ENCODE measurements around the gene STX7.

Gene STX7

DNA sequence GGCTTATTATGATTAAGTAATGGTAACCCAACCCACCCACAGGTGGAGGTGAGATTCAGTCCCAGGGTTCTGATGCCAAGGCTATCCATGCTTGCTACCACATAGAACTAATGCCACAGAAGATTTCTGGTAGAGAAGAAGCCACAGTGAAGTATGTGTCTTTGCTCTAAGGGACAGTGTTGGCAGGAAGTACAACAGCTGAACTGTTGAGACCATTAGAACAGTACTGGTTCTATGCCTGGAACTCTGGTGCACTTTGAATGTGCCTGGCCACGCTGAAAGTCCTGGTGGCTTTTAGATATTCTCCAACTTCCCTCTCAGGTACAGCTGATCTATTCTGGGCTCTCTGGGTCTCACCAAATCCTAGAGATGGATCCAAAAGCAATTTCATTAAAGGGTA, 7.8 kb downstream of the STX7 start:
- Histone ChIP-seq H3K9ac (ENCODE audit: low read length) (no peak overlapping the region), H3K4me3 (ENCODE audit: low read depth in 1 of 2, low read length in 2 of 2) (no peak overlapping the region), H3K27me3 (ENCODE audit: control insufficient read depth in 1 of 2, insufficient read depth in 2 of 2, low read length in 2 of 2) (no peaks in the 10 kb centered on the region), H3K27ac (ENCODE audit: low read depth, low read length) (no peak overlapping the region), H3K4me1 (ENCODE audit: insufficient read depth, low read length) (peaks cover 28% of the 10 kb centered on the region), H3K9me3 (ENCODE audit: low read length) (no peaks in the 10 kb centered on the region), H3K36me3 (ENCODE audit: insufficient read depth, low read length) (peaks cover 12% of the 10 kb centered on the region)

DNA sequence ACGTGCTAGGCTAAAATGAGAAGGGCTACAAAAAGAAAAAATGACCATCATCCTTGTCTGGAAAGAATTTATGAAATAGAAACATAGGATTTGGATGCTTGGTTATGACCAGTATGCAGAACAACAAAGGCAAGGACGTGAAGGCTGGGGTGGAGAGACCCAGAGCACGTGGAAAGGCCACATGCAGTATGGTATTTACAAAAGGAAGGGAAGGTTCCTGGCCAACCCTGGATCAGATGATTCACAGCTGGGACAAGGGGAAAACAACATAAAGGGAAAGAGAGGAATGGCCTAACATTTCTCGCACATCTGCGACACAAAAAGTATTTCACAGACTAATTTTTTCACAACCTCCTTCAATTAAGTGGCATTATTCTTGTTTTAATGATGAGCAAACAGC, 8.2 kb downstream of the STX7 start:
- Histone ChIP-seq H3K9me3 (ENCODE audit: low read length) (no peaks in the 10 kb centered on the region), H3K9ac (ENCODE audit: low read length) (no peak overlapping the region), H3K36me3 (ENCODE audit: insufficient read depth, low read length) (peaks cover 12% of the 10 kb centered on the region), H3K27ac (ENCODE audit: low read depth, low read length) (no peak overlapping the region), H3K4me1 (ENCODE audit: insufficient read depth, low read length) (peaks cover 32% of the 10 kb centered on the region), H3K4me3 (ENCODE audit: low read depth in 1 of 2, low read length in 2 of 2) (no peak overlapping the region), H3K27me3 (ENCODE audit: control insufficient read depth in 1 of 2, insufficient read depth in 2 of 2, low read length in 2 of 2) (no peaks in the 10 kb centered on the region)

DNA sequence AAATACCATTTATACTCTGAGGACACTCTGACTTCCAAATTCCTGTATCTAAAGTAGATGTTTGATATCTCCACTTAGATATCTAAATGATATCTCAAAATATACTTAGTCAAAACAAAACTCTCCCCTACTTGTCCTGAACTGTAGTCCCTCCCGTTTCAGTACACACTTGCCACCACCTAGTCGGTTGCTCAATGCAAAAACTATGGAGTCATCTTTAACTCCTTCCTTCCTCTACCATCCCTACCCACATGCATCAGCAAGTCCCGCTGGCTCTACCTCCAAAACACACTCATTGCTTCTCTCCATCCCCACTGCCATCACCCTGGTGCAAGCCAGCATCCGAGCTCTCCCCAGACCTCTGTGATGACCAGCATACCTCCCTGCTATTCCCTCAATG, 13.2 kb downstream of the STX7 start:
- H3K4me1 ChIP-seq (ENCODE audit: insufficient read depth, low read length), result peaks cover 27% of the 10 kb centered on the region
- no peak overlapping the region for H3K27ac ChIP-seq (ENCODE audit: low read depth, low read length)
- peaks cover 17% of the 10 kb centered on the region for H3K36me3 ChIP-seq (ENCODE audit: insufficient read depth, low read length)
- no peak overlapping the region for H3K4me3 ChIP-seq (ENCODE audit: low read depth in 1 of 2, low read length in 2 of 2)
- no peaks in the 10 kb centered on the region for H3K9me3 ChIP-seq (ENCODE audit: low read length)
- H3K9ac ChIP-seq (ENCODE audit: low read length), result no peak overlapping the region
- no peaks in the 10 kb centered on the region for H3K27me3 ChIP-seq (ENCODE audit: control insufficient read depth in 1 of 2, insufficient read depth in 2 of 2, low read length in 2 of 2)

DNA sequence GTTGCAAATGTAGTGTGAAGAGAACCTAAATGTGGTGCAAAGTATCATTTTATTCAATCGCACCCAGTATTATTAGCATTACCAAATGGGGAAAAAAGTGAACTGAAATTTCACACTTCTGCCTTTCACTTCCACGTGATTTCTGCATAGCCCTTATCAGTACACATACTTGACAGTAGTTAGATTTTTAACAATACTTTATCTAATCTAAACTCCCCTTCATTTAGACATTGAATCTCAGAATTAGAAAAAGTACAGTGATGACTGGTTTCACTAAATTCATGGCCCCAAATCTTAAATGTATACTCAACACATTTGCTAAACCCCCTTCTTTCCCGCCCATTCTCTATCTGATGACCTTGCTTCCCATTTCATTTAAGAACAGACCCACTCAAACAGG, 14.3 kb downstream of the STX7 start:
- no peaks in the 10 kb centered on the region for H3K27me3 ChIP-seq (ENCODE audit: control insufficient read depth in 1 of 2, insufficient read depth in 2 of 2, low read length in 2 of 2)
- no peak overlapping the region for H3K9ac ChIP-seq (ENCODE audit: low read length)
- peaks cover 17% of the 10 kb centered on the region for H3K36me3 ChIP-seq (ENCODE audit: insufficient read depth, low read length)
- no peak overlapping the region for H3K4me3 ChIP-seq (ENCODE audit: low read depth in 1 of 2, low read length in 2 of 2)
- H3K27ac ChIP-seq (ENCODE audit: low read depth, low read length), result no peak overlapping the region
- no peaks in the 10 kb centered on the region for H3K9me3 ChIP-seq (ENCODE audit: low read length)
- H3K4me1 ChIP-seq (ENCODE audit: insufficient read depth, low read length), result peaks cover 19% of the 10 kb centered on the region

DNA sequence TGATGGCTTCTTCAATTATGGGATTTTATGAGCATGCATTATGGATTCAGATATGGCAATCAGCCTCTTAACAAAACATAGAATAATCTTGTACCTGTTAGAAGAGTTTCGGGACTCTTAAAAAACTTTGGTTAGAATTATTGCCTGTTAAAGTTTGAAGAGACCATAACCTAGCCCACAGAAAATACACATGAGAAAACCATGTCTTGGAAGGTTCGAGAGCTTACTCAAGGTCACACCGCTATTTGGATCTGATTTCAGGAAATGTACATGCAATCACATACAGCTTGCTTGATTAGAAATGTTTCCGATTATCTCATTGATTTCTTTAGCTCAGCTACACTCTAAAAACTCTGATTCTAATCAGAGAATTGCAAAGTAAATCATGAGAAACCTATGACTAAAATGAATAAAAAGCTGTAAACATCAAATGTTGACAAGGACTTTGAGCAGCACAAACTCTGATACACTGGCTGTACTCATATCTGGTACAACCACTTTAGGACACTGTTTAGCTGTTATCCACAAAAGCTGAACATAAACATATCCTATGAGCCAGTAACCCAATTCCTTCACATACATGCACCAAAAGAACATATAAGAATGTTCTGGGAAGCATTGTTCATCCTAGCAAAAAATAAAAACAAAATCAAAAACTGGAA, 16.3 kb downstream of the STX7 start:
- no peaks in the 10 kb centered on the region for H3K9me3 ChIP-seq (ENCODE audit: low read length)
- no peaks in the 10 kb centered on the region for H3K27me3 ChIP-seq (ENCODE audit: control insufficient read depth in 1 of 2, insufficient read depth in 2 of 2, low read length in 2 of 2)
- peaks cover 13% of the 10 kb centered on the region for H3K36me3 ChIP-seq (ENCODE audit: insufficient read depth, low read length)
- H3K27ac ChIP-seq (ENCODE audit: low read depth, low read length), result no peak overlapping the region
- H3K4me3 ChIP-seq (ENCODE audit: low read depth in 1 of 2, low read length in 2 of 2), result no peak overlapping the region
- no peak overlapping the region for H3K9ac ChIP-seq (ENCODE audit: low read length)
- H3K4me1 ChIP-seq (ENCODE audit: insufficient read depth, low read length), result peaks cover 31% of the 10 kb centered on the region

DNA sequence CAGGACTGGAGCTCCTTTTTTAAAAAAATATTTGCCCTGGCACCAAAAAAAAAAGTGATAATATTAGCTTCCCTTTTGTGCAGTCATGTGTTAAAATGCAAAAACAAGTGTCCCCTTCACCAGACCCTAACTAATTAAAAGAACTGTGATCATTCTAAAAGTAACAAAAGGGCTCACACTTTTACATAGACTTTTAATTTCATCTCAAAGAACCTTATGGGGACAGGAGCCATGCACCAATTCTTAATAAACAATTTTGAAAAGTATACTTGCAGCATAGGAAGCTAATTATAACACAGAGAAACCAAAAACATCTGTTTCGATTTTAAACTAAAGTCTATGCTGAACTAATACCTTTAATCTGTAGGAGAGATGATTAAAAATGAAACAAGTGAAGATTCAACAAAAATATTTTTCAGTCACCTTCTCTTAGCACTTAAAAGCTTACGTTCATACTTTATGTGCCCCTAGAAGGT, 17.3 kb downstream of the STX7 start:
- no peaks in the 10 kb centered on the region for H3K9me3 ChIP-seq (ENCODE audit: low read length)
- H3K4me1 ChIP-seq (ENCODE audit: insufficient read depth, low read length), result peaks cover 41% of the 10 kb centered on the region
- H3K9ac ChIP-seq (ENCODE audit: low read length), result no peak overlapping the region
- H3K36me3 ChIP-seq (ENCODE audit: insufficient read depth, low read length), result peaks cover 5% of the 10 kb centered on the region
- H3K4me3 ChIP-seq (ENCODE audit: low read depth in 1 of 2, low read length in 2 of 2), result no peak overlapping the region
- no peak overlapping the region for H3K27ac ChIP-seq (ENCODE audit: low read depth, low read length)
- H3K27me3 ChIP-seq (ENCODE audit: control insufficient read depth in 1 of 2, insufficient read depth in 2 of 2, low read length in 2 of 2), result no peaks in the 10 kb centered on the region

DNA sequence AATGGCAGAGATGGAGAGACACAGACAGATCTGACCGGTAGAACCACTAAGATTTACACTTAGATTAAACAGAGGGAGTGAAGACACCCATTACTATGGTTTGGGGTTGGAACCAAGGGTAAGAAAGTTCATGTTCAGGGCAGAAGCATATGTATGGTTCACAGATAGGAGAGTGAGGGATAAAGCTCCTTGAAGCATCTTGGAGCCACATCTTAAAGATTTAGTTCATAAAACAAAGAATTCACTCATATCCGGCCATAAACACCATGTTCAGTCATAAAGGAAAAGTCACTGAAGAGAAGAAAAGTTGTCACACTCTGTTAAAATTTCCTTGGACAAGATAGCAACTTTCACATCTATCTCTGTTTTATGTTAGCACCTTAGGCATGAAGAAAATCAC, 18.0 kb downstream of the STX7 start:
- no peaks in the 10 kb centered on the region for H3K9me3 ChIP-seq (ENCODE audit: low read length)
- H3K4me1 ChIP-seq (ENCODE audit: insufficient read depth, low read length), result peaks cover 43% of the 10 kb centered on the region
- no peaks in the 10 kb centered on the region for H3K27me3 ChIP-seq (ENCODE audit: control insufficient read depth in 1 of 2, insufficient read depth in 2 of 2, low read length in 2 of 2)
- no peak overlapping the region for H3K27ac ChIP-seq (ENCODE audit: low read depth, low read length)
- H3K36me3 ChIP-seq (ENCODE audit: insufficient read depth, low read length), result peaks cover 5% of the 10 kb centered on the region
- H3K9ac ChIP-seq (ENCODE audit: low read length), result no peak overlapping the region
- H3K4me3 ChIP-seq (ENCODE audit: low read depth in 1 of 2, low read length in 2 of 2), result no peak overlapping the region

DNA sequence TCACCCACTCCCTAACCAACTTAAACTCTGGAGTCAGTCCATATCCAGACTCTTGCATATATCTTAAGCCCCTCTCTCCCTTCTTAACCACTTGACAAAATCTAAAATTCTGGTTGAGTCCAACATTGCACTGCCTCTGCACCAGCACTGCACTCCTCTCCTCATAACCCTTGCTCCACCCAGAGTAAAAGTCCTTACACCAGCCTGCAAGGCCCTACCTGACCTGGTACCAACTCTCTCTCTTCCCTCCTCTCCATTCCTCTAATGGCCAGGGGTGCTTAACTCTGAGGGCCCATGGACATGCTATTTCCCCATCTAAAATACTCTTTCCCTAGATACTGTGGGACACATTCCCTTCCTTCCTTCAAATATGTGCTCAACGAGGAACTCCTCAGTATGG, 21.0 kb downstream of the STX7 start:
- no peak overlapping the region for H3K4me3 ChIP-seq (ENCODE audit: low read depth in 1 of 2, low read length in 2 of 2)
- peaks cover 48% of the 10 kb centered on the region for H3K4me1 ChIP-seq (ENCODE audit: insufficient read depth, low read length)
- H3K36me3 ChIP-seq (ENCODE audit: insufficient read depth, low read length), result no peaks in the 10 kb centered on the region
- H3K9me3 ChIP-seq (ENCODE audit: low read length), result no peaks in the 10 kb centered on the region
- H3K9ac ChIP-seq (ENCODE audit: low read length), result no peak overlapping the region
- no peaks in the 10 kb centered on the region for H3K27me3 ChIP-seq (ENCODE audit: control insufficient read depth in 1 of 2, insufficient read depth in 2 of 2, low read length in 2 of 2)
- H3K27ac ChIP-seq (ENCODE audit: low read depth, low read length), result no peak overlapping the region

- no peaks in the 10 kb centered on the region for H3K36me3 ChIP-seq (ENCODE audit: insufficient read depth, low read length)
- no peaks in the 10 kb centered on the region for H3K27me3 ChIP-seq (ENCODE audit: control insufficient read depth in 1 of 2, insufficient read depth in 2 of 2, low read length in 2 of 2)
- H3K27ac ChIP-seq (ENCODE audit: low read depth, low read length), result no peak overlapping the region
- no peak overlapping the region for H3K9ac ChIP-seq (ENCODE audit: low read length)
- H3K9me3 ChIP-seq (ENCODE audit: low read length), result no peaks in the 10 kb centered on the region
- H3K4me3 ChIP-seq (ENCODE audit: low read depth in 1 of 2, low read length in 2 of 2), result no peak overlapping the region
- peaks cover 43% of the 10 kb centered on the region for H3K4me1 ChIP-seq (ENCODE audit: insufficient read depth, low read length)
Measured at GRCh38 chr6:132491303-132491702, 21.6 kb downstream of the STX7 start.

- no peaks in the 10 kb centered on the region for H3K27me3 ChIP-seq (ENCODE audit: control insufficient read depth in 1 of 2, insufficient read depth in 2 of 2, low read length in 2 of 2)
- H3K9ac ChIP-seq (ENCODE audit: low read length), result no peak overlapping the region
- no peaks in the 10 kb centered on the region for H3K36me3 ChIP-seq (ENCODE audit: insufficient read depth, low read length)
- peaks cover 37% of the 10 kb centered on the region for H3K4me1 ChIP-seq (ENCODE audit: insufficient read depth, low read length)
- no peaks in the 10 kb centered on the region for H3K9me3 ChIP-seq (ENCODE audit: low read length)
- H3K27ac ChIP-seq (ENCODE audit: low read depth, low read length), result no peak overlapping the region
- no peak overlapping the region for H3K4me3 ChIP-seq (ENCODE audit: low read depth in 1 of 2, low read length in 2 of 2)
Measured at GRCh38 chr6:132490478-132491204, 22.3 kb downstream of the STX7 start.

GRCh38 chr6:132490024-132490423, 22.9 kb downstream of the STX7 start:
- Histone ChIP-seq H3K4me3 (ENCODE audit: low read depth in 1 of 2, low read length in 2 of 2) (no peak overlapping the region), H3K27me3 (ENCODE audit: control insufficient read depth in 1 of 2, insufficient read depth in 2 of 2, low read length in 2 of 2) (no peaks in the 10 kb centered on the region), H3K9ac (ENCODE audit: low read length) (no peak overlapping the region), H3K27ac (ENCODE audit: low read depth, low read length) (no peak overlapping the region), H3K4me1 (ENCODE audit: insufficient read depth, low read length) (peaks cover 37% of the 10 kb centered on the region), H3K9me3 (ENCODE audit: low read length) (no peaks in the 10 kb centered on the region), H3K36me3 (ENCODE audit: insufficient read depth, low read length) (no peaks in the 10 kb centered on the region)

- Histone ChIP-seq H3K9me3 (ENCODE audit: low read length) (no peaks in the 10 kb centered on the region), H3K4me1 (ENCODE audit: insufficient read depth, low read length) (peaks cover 41% of the 10 kb centered on the region), H3K36me3 (ENCODE audit: insufficient read depth, low read length) (no peaks in the 10 kb centered on the region), H3K9ac (ENCODE audit: low read length) (no peak overlapping the region), H3K27ac (ENCODE audit: low read depth, low read length) (no peak overlapping the region), H3K4me3 (ENCODE audit: low read depth in 1 of 2, low read length in 2 of 2) (no peak overlapping the region), H3K27me3 (ENCODE audit: control insufficient read depth in 1 of 2, insufficient read depth in 2 of 2, low read length in 2 of 2) (no peaks in the 10 kb centered on the region)
Measured at GRCh38 chr6:132489376-132489775, 23.5 kb downstream of the STX7 start.
